ENCODE measurements around the gene TNFRSF14. TPM values are rescaled to one million over a fixed set of nuclear protein-coding genes. Genes with fewer than 3 reads are reported as not detected.
A peak's percentile ranks its signal among the peaks of the same experiment; 100 is the strongest.

TNFRSF14 gene
- total and polyA plus RNA-seq, 9 of the 15 experiments (the other 6 are each of a cell fraction or from before 2014, with no cell fraction given), result 0.11 to 2.3 (median 0.68) TPM; not detected in 2

- TF ChIP-seq NR0B1 (IDR thresholded peaks at IDR 0.05; ENCODE audit: partially characterized antibody), result no peak
- TF ChIP-seq ARID3A (IDR thresholded peaks at IDR 0.05; ENCODE audit: borderline replicate concordance, low read depth, low read length), result no peak
- no peak for TF ChIP-seq MGA (IDR thresholded peaks at IDR 0.05)
- TF ChIP-seq ZNF76 (CRISPR knock-in tag; IDR thresholded peaks at IDR 0.05; ENCODE audit: borderline replicate concordance), result peak; percentile 96
- no peak for TF ChIP-seq ELK3 (CRISPR knock-in tag; IDR thresholded peaks at IDR 0.05)
- TF ChIP-seq TCF15 (CRISPR knock-in tag; IDR thresholded peaks at IDR 0.05), result no peak
- TF ChIP-seq TARDBP (IDR thresholded peaks at IDR 0.05), result no peak
- TF ChIP-seq CCAR2 (IDR thresholded peaks at IDR 0.05; ENCODE audit: low read depth, low read length), result no peak
- peak; percentile 42; the same call in 1 of the 2 replicates for TF ChIP-seq PML (IDR thresholded peaks at IDR 0.05; ENCODE audit: low read length)
- TF ChIP-seq RBM34 (IDR thresholded peaks at IDR 0.05; ENCODE audit: borderline replicate concordance, insufficient read depth, low read length), result no peak
Measured at GRCh38 chr1:2525920-2526823, 30.0 kb upstream of the TNFRSF14 start, which contains the start of gene PANK4 (continued).
